Stimulated activated naive CD8-positive, alpha-beta T cell treated with anti-CD3 and anti-CD28 coated beads, Interleukin-15, Interleukin-2, amounts not matched to agents 100 ng/mL and 50 ng/mL, for 24 hours (primary cell): ENCODE results near the gene CCDC30.

ENCODE experiments used
- H3K27ac Mint-ChIP-seq: one replicate; pipeline ENCODE4 v1.8.0; 2021; ENCODE audit warnings: mild to moderate bottlenecking, mixed read lengths
- H3K27me3 Mint-ChIP-seq: one replicate; pipeline ENCODE4 v1.8.0; 2021; ENCODE audit warnings: mixed read lengths
- H3K36me3 Mint-ChIP-seq: one replicate; pipeline ENCODE4 v1.8.0; 2021; ENCODE audit warnings: low read depth, mixed read lengths
- H3K4me1 Mint-ChIP-seq: one replicate; pipeline ENCODE4 v1.8.0; 2021; ENCODE audit warnings: low read depth, mixed read lengths
- H3K4me3 Mint-ChIP-seq: one replicate; pipeline ENCODE4 v1.8.0; 2021; ENCODE audit warnings: mild to moderate bottlenecking, mixed read lengths
- H3K9me3 Mint-ChIP-seq: one replicate; pipeline ENCODE4 v1.8.0; 2021; ENCODE audit warnings: mixed read lengths

The CCDC30 gene

DNA sequence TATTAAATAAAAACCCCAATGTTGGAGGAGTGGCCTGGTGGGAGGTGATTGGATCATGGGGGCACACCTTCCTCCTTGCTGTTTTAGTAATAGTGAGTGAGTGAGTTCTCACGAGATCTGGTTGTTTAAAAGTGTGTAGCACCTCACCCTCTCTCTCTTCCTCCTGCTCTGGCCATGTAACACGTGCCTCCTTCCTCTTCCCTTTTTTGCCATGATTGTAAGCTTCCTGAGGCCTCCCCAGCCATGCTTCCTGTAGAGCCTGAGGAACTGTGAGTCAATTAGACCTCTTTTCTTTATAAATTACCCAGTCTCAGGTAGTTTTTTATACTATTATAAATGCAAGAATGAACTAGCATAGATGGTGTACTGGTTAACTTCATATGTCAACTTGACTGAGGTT is 68.0 kb downstream of the CCDC30 start:
- Mint-ChIP-seq H3K27me3 (no peaks in the 10 kb centered on the region), H3K27ac (no peak overlapping the region), H3K4me1 (peaks cover 8% of the 10 kb centered on the region), H3K36me3 (no peaks in the 10 kb centered on the region), H3K4me3 (no peak overlapping the region), H3K9me3 (no peaks in the 10 kb centered on the region)

DNA sequence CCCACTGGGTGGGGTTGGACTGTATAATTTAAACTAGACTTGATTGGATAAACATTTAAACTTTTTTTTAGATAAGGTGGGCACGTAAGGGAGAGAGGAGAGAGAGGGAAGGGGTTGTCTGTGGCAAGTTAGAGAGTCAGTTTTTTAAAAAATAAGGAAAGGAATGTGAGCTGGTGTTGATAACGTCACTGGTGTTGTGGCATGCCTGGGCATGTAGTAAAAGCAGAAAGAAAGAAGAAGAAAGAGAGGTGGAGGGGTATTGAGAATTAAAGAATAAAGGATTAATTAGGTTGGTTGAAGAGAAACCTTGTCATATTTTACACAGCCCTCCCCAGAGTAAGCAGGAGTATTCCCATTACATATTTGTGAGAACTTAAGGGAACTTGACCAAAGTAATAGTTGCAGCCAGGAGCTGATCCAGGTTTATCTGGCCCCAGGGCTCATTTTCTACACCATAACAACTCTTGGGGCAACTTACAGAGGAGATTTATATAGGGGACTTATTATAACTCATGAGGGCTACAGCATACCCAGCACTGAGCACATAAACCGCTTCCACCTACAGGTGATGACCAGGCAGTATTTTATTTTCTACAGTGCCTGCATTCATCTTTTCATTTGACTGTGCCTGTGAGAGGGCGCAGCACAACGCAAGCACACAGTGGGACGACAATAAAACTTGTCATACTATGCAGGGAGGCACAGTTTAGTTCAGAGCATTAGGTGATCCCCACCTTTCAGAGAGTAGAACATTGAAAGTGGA is 70.2 kb downstream of the CCDC30 start:
- Mint-ChIP-seq H3K4me3 (no peak overlapping the region), H3K27me3 (no peaks in the 10 kb centered on the region), H3K27ac (no peak overlapping the region), H3K4me1 (peaks cover 8% of the 10 kb centered on the region), H3K36me3 (no peaks in the 10 kb centered on the region), H3K9me3 (peaks cover 4% of the 10 kb centered on the region)

DNA sequence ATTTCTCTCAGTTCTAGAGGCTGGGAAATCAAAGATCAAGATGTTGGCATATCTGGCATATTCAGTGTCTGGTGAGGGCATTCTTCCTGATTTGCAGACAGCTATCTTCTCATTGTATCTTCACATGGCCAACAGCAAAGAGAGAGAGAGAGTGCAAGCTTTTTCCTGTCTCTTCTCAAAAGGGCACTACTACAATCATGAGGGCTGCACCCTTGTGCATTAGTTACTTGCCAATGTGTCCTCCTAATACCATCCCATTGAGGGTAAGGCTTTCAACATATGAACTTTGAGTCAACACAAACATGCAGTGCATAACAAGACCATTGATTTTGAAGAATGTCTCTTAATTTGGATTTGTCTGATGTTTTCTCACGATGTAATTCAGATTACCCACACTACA is 78.0 kb downstream of the CCDC30 start:
- H3K36me3 Mint-ChIP-seq, result no peaks in the 10 kb centered on the region
- H3K27me3 Mint-ChIP-seq, result no peaks in the 10 kb centered on the region
- H3K9me3 Mint-ChIP-seq, result peaks cover 4% of the 10 kb centered on the region
- no peaks in the 10 kb centered on the region for H3K4me1 Mint-ChIP-seq
- no peak overlapping the region for H3K27ac Mint-ChIP-seq
- H3K4me3 Mint-ChIP-seq, result no peak overlapping the region

DNA sequence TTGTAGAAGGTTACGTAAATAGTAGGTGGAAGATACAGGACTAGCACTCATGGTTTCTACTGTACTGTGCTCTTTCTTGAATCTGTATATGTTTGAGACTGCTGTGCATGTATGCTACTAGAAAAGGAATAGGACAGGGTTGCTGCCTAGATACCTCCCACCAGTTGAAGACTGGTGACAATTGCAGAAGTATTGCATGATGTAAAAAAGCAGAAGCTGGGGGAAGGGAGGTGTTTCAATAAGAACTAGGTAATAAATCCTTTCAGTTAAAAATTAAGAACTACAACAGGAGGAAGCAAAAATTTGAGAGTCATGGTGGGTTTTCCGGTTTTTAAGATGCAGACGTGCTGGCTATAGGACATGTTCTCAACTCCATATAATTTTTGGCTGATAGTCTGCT is 88.1 kb downstream of the CCDC30 start:
- H3K27me3 Mint-ChIP-seq, result no peaks in the 10 kb centered on the region
- H3K9me3 Mint-ChIP-seq, result no peaks in the 10 kb centered on the region
- no peak overlapping the region for H3K27ac Mint-ChIP-seq
- no peak overlapping the region for H3K4me3 Mint-ChIP-seq
- no peaks in the 10 kb centered on the region for H3K4me1 Mint-ChIP-seq
- peaks cover 5% of the 10 kb centered on the region for H3K36me3 Mint-ChIP-seq

DNA sequence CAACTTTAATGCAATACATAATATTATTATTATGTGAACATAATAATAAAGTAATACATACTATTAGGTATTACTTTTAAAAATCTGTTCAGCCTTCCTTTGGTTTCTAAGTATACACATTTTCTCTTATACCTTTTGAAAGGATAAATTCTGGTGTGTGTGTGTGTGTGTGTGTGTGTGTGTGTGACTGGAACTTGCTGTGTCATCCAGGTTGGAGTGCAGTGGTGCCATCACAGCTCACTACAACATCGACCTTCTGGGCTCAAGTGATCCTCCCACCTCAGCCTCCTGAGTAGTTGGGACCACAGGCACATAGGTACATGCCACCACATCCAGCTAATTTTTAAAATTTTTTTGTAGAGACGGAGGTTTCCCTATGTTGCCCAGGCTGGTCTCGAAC is 88.5 kb downstream of the CCDC30 start:
- no peaks in the 10 kb centered on the region for H3K27me3 Mint-ChIP-seq
- no peaks in the 10 kb centered on the region for H3K9me3 Mint-ChIP-seq
- no peaks in the 10 kb centered on the region for H3K4me1 Mint-ChIP-seq
- H3K27ac Mint-ChIP-seq, result no peak overlapping the region
- peaks cover 5% of the 10 kb centered on the region for H3K36me3 Mint-ChIP-seq
- no peak overlapping the region for H3K4me3 Mint-ChIP-seq

DNA sequence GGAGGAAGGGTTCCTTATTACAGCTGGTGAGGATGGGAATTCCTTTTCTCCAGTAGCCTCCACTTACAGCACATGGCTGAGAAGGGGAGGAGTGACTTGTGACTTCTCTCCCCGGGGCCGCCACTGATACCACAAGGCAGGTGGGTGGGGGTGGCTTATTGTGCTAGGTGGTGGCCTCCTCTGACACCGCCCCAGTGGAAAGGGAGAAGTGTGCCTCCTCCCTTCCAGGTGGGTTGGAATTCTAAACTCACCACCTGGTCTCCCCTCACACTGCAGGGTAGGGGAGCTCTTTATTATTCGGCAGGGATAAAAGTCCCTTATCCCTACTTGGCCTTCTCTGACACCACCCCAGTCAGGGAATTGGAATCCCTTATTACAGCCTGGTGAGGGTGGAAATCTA is 89.5 kb downstream of the CCDC30 start:
- H3K27me3 Mint-ChIP-seq, result no peaks in the 10 kb centered on the region
- H3K4me3 Mint-ChIP-seq, result no peak overlapping the region
- H3K4me1 Mint-ChIP-seq, result no peaks in the 10 kb centered on the region
- peaks cover 5% of the 10 kb centered on the region for H3K36me3 Mint-ChIP-seq
- H3K27ac Mint-ChIP-seq, result no peak overlapping the region
- H3K9me3 Mint-ChIP-seq, result no peaks in the 10 kb centered on the region

DNA sequence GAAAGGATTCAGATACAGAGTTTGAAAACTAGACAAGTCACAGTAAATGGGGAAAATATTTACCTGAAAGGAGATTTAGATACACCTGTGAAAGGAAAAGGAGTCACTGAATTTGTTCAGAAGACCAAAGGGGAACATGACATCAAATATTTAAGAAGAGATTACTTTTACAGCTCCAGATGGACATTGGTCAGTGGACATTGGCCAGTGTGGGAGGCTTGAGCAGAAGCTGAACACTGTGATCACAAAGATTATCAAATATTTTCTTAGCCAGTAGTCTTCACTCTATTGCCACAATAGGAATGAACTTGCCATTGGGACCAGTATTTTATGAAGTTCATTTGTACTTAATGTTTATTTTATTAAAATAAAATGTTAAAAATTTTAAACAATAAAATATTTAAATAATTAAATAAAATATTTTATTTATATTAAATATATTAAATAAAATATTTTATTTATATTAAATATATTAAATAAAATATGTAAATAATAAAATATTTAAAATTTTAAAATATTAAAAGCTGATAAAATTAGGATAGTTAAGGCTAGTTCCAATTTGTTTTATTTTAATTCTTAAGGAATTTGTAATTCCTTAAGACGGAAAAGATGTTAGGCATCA is 94.3 kb downstream of the CCDC30 start:
- Mint-ChIP-seq H3K36me3 (peaks cover 5% of the 10 kb centered on the region), H3K9me3 (no peaks in the 10 kb centered on the region), H3K4me3 (no peak overlapping the region), H3K27ac (no peak overlapping the region), H3K4me1 (no peaks in the 10 kb centered on the region), H3K27me3 (no peaks in the 10 kb centered on the region)

DNA sequence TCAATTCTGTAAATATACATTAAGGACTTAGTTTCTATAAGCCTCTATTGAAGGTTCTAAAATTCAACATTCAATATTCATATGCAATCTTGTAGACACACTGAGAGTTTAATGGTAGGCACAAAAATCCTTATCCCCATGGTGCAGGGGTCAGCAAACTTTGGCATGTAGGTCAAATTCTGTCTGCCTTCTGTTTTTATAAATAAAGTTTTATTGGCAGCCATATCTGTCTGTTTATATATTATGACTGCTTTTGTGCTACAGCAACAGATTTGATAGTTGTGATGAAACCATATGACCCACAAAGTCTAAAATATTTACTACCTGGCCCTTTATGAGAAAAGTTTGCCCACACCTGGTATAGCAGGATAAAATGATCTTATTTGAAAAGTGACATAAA is 104.0 kb downstream of the CCDC30 start:
- Mint-ChIP-seq H3K27me3 (no peaks in the 10 kb centered on the region), H3K9me3 (no peaks in the 10 kb centered on the region), H3K4me3 (no peak overlapping the region), H3K27ac (no peak overlapping the region), H3K36me3 (peaks cover 4% of the 10 kb centered on the region), H3K4me1 (no peaks in the 10 kb centered on the region)

DNA sequence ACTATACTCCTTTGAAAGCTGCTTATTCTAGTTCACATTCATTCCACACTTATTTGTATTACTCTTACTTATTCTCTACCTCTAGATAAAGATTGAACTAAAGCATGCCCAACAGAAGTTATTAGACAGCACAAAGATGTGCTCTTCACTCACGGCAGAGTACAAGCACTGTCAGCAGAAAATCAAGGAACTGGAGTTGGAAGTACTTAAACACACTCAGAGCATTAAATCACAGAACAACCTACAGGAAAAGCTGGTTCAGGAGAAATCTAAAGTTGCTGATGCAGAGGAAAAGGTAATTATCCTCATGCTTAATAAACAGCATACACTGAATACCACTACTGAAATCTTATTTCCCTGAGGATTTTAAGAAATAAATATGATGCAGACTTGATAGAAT is 113.8 kb downstream of the CCDC30 start:
- no peak overlapping the region for H3K27ac Mint-ChIP-seq
- H3K9me3 Mint-ChIP-seq, result no peaks in the 10 kb centered on the region
- H3K4me3 Mint-ChIP-seq, result no peak overlapping the region

DNA sequence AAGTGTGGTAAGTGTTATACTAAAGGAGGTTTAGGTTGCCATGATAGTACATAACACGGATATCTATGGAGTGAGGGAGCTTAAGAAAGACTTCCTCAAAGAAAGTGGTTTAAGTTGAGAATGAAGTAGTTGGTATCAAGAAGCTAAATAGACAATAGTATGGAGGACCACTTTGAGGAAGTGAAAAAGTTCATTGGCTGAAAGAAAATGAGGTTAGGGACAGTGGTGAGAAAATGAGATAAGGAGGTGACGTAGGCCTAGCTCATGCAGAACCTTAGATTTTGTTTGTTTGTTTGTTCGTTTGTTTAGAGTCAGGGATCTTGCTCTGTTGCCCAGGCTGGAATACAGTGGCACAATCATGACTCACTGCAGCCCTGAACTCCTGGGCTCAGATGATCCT is 122.9 kb downstream of the CCDC30 start:
- Mint-ChIP-seq H3K27ac (peak overlapping the region; percentile 3), H3K4me3 (no peak overlapping the region), H3K27me3 (no peaks in the 10 kb centered on the region), H3K4me1 (no peaks in the 10 kb centered on the region), H3K9me3 (peaks cover 13% of the 10 kb centered on the region), H3K36me3 (peaks cover 20% of the 10 kb centered on the region)

More for the DNA sequence above, 113.8 kb downstream of the CCDC30 start:
- Mint-ChIP-seq H3K27me3 (no peaks in the 10 kb centered on the region), H3K36me3 (no peaks in the 10 kb centered on the region), H3K4me1 (no peaks in the 10 kb centered on the region)

DNA sequence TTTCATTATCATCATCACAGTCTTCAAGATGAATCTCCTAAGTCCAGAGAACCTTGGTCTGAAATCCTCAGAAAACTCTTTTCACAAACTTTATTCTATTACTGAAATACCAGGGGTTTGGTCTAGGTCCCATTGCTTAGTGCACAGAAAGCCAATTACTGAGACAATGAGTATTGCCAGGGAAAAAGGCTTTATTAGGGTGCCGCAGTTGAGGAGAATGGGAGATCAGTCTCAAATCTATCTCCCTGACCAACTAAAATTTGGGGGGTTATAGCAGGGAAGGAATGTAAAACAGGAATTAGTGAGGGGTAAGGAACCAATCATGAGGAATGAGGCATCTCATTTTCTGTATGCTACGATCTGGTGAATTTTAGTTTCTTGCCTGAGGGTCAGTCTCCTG is 124.7 kb downstream of the CCDC30 start:
- Mint-ChIP-seq H3K9me3 (peaks cover 13% of the 10 kb centered on the region), H3K27ac (no peak overlapping the region), H3K4me1 (no peaks in the 10 kb centered on the region), H3K27me3 (no peaks in the 10 kb centered on the region), H3K4me3 (no peak overlapping the region), H3K36me3 (peaks cover 20% of the 10 kb centered on the region)

DNA sequence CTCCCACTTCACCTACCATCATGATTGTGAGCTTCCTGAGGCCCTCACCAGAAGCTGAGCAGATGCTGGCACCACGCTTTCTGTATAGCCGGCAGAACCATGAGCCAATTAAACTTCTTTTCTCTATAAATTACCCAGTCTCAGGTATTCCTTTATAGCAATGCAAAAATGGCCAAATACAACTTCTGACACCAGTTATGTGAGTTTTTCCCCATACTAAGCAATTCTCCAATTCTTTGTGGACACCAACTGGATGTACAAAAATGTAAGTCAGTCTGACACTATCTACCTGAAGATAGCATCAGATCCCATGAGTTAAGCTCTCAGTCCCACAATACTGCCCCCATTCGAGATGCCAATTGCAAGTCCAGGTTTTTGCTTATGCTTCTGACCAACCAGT is 129.7 kb downstream of the CCDC30 start:
- H3K4me1 Mint-ChIP-seq, result no peaks in the 10 kb centered on the region
- H3K27ac Mint-ChIP-seq, result no peak overlapping the region
- H3K27me3 Mint-ChIP-seq, result no peaks in the 10 kb centered on the region
- peaks cover 2% of the 10 kb centered on the region for H3K9me3 Mint-ChIP-seq
- no peak overlapping the region for H3K4me3 Mint-ChIP-seq
- H3K36me3 Mint-ChIP-seq, result peaks cover 12% of the 10 kb centered on the region

DNA sequence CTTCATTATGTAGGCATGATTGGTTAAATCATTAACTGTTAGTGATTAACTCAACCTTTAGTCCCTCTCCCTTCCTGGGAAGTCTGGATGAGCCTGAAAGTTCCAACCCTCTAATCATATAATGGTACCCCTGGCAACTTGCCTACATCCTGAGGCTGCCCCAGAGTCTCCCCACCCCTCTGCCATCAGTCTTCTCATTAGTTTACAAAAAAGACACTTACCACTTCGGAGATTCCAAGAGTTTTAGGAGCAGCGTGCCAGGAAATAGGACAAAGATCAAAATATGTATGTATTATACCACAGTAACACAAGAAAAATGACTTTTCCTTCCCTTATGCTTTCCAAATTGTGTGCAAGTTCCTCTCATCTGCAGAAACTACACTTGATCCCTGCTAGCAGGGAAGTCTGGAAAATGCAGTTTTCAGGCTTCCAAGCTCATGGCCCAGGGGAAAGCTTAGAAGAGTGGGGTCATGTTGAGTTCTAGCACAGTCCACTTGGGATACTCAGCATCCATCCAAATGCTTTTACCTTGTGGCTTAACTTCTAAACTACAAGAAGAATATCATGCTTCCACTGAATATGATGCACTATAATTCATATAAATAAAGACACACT is 130.5 kb downstream of the CCDC30 start:
- Mint-ChIP-seq H3K27ac (no peak overlapping the region), H3K36me3 (peaks cover 6% of the 10 kb centered on the region), H3K27me3 (no peaks in the 10 kb centered on the region), H3K9me3 (no peaks in the 10 kb centered on the region), H3K4me1 (no peaks in the 10 kb centered on the region), H3K4me3 (no peak overlapping the region)

DNA sequence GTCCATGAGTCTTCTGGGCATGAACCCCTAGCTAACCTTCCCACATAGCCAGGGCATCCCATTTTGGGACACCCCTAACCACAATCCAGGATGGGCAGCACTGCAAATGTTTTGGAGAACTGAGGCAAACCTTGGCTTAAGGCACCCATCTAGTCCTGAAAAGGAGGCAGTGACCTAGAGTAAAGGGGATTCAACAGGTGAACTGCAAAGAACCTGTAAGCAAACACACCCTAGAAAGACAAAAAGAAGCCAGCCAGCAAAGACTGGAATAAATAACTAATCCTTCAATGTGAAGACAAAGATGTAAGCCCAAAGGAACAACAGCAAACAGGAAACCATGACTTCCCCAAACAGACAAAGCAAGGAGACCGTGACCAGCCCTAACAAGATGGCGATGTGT is 138.4 kb downstream of the CCDC30 start:
- no peak overlapping the region for H3K27ac Mint-ChIP-seq
- H3K4me3 Mint-ChIP-seq, result no peak overlapping the region
- H3K4me1 Mint-ChIP-seq, result no peaks in the 10 kb centered on the region
- H3K27me3 Mint-ChIP-seq, result no peaks in the 10 kb centered on the region
- H3K36me3 Mint-ChIP-seq, result no peaks in the 10 kb centered on the region
- peaks cover 19% of the 10 kb centered on the region for H3K9me3 Mint-ChIP-seq

DNA sequence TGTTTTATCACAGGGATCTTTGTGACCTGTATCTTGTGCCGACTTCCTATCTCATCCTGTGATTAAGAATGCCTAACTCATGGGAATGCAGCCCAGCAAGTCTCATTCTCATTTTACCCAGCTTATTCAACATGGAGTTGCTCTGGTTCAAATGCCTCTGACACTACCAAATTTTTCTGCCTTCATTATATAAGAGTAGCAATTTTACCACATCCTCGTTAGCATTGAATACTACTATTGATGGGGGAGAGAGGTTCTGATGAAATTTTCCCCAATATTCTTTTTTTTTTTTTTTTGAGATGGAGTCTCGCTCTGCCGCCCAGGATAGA is 150.7 kb downstream of the CCDC30 start:
- Mint-ChIP-seq H3K9me3 (peaks cover 3% of the 10 kb centered on the region), H3K4me3 (no peak overlapping the region), H3K27ac (no peak overlapping the region), H3K36me3 (no peaks in the 10 kb centered on the region), H3K27me3 (no peaks in the 10 kb centered on the region), H3K4me1 (no peaks in the 10 kb centered on the region)

DNA sequence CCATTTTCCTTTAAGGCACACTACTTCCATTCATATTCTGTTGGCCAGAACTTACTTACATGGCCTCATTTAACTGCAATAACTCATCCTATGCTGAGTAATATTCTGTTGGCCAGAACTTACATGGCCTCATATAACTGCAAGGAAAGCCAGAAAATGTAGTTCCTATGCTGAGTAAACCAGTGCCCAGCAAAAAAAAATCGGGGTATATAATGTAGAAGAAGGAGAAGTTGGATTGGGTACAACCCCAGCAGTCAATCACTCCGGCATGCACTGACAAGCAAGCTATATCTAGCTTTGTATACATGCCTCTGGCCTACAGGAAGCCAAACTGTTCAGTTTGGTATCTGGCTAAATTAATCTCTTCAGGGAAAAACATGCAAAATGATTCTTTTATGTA is 155.8 kb downstream of the CCDC30 start:
- Mint-ChIP-seq H3K9me3 (peaks cover 3% of the 10 kb centered on the region), H3K4me3 (no peak overlapping the region), H3K36me3 (no peaks in the 10 kb centered on the region), H3K4me1 (no peaks in the 10 kb centered on the region), H3K27me3 (no peaks in the 10 kb centered on the region), H3K27ac (no peak overlapping the region)
